ENCODE measurements around the gene PKM.

DNA sequence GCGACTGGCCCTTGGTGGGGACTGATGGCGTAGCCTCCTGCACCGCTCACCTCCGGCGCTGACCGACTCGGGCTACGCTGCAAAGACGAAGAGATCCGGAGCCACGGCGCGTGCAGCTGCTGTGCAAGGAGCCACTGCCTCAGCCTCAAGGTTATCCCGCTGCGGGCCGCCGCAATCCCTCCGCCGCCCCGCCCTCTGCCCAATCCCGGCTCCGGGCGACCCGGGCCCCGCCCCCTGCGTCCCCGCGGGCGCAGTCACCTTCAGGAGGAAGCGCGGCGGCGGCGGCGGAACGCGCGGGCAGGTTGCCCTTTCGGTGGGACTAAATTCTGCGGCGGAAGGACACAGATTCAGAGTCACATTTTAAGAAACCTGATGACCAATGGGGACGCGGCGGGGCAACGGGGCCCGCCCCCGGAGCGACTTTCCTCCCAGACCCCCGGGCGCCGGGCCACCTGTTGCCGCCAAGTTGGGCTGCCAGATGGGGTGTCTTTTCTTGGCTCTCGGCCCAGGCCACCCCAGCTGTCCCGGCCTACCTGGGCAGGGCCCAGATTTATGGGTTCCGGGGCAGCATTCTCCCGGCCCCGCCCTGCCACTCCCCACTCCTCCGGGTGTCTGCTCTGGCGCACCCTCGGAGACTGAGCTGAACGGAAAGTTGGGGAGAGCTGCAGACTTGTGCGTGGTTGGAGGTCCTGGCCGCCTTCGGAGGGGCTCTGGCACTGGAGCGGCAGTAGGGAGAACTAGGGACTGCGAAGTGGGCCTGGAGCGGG is at the start of gene PKM:
- TF ChIP-seq EZH2 (IDR thresholded peaks at IDR 0.05; ENCODE audit: borderline replicate concordance, low read depth, low read length, severe bottlenecking): no peak
- TF ChIP-seq, protein P1, sequence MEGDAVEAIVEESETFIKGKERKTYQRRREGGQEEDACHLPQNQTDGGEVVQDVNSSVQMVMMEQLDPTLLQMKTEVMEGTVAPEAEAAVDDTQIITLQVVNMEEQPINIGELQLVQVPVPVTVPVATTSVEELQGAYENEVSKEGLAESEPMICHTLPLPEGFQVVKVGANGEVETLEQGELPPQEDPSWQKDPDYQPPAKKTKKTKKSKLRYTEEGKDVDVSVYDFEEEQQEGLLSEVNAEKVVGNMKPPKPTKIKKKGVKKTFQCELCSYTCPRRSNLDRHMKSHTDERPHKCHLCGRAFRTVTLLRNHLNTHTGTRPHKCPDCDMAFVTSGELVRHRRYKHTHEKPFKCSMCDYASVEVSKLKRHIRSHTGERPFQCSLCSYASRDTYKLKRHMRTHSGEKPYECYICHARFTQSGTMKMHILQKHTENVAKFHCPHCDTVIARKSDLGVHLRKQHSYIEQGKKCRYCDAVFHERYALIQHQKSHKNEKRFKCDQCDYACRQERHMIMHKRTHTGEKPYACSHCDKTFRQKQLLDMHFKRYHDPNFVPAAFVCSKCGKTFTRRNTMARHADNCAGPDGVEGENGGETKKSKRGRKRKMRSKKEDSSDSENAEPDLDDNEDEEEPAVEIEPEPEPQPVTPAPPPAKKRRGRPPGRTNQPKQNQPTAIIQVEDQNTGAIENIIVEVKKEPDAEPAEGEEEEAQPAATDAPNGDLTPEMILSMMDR (IDR thresholded peaks at IDR 0.05; ENCODE audit: borderline replicate concordance, extremely low read depth, low read length, poor library complexity, severe bottlenecking): no peak
